ENCODE results near the gene PPM1J. TPM values are rescaled to one million over a fixed set of nuclear protein-coding genes. Genes with fewer than 3 reads are reported as not detected.
A peak's percentile ranks its signal among the peaks of the same experiment; 100 is the strongest.
"Not testable (repeated sequence)": the region's sequence is repeated elsewhere in the genome, so short reads cannot be mapped to it uniquely, and the experiment has no call there.

The PPM1J gene
- total RNA-seq, 4 donors from 2014 or later: 1.7 to 4.8 (median 3.0) TPM

DNA sequence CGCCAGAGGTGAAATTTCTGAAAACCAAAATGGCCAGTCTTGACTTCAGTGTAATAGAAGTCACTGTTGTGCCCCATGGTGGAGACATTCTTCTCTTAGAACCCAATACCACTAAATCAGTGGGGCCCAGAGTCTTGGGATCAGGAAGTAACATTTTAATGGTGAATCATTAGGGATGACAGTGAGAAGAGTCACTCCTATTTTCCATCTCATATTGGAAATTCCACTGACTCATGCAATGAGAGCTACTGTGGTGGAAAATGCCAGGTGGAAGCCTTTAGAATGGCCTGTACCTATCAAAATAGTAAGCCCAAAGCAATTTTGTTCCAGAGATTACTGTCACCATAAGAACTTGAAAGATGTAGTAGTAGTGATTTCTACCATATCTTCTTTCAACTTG is 20.6 kb upstream of the PPM1J start:
- no peaks in the 10 kb centered on the region for H3K27me3 ChIP-seq
- intact Hi-C loops (cut with DNase I): no loop called here
- TF ChIP-seq, protein P1, sequence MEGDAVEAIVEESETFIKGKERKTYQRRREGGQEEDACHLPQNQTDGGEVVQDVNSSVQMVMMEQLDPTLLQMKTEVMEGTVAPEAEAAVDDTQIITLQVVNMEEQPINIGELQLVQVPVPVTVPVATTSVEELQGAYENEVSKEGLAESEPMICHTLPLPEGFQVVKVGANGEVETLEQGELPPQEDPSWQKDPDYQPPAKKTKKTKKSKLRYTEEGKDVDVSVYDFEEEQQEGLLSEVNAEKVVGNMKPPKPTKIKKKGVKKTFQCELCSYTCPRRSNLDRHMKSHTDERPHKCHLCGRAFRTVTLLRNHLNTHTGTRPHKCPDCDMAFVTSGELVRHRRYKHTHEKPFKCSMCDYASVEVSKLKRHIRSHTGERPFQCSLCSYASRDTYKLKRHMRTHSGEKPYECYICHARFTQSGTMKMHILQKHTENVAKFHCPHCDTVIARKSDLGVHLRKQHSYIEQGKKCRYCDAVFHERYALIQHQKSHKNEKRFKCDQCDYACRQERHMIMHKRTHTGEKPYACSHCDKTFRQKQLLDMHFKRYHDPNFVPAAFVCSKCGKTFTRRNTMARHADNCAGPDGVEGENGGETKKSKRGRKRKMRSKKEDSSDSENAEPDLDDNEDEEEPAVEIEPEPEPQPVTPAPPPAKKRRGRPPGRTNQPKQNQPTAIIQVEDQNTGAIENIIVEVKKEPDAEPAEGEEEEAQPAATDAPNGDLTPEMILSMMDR (IDR thresholded peaks at IDR 0.05): no peak
- no peak for TF ChIP-seq POLR2A (IDR thresholded peaks at IDR 0.05)
- H3K4me1 ChIP-seq: no peaks in the 10 kb centered on the region
- H3K4me3 ChIP-seq (replicated peaks in 1 of 3): no peak overlapping the region
- H3K27ac ChIP-seq: no peak overlapping the region
- H3K36me3 ChIP-seq: no peaks in the 10 kb centered on the region
- no peak for DNase-seq
- WGBS, 2 donors: 98% methylated on average over 1 of the region's 1 CpG
- H3K9me3 ChIP-seq: no peaks in the 10 kb centered on the region

GRCh38 chr1:112731451-112731850 is 16.3 kb upstream of the PPM1J start:
- Histone ChIP-seq H3K27ac (no peak overlapping the region), H3K4me1 (peaks cover 11 to 18% of the 10 kb centered on the region in 2 donors), H3K9me3 (no peaks in the 10 kb centered on the region), H3K27me3 (no peaks in the 10 kb centered on the region), H3K4me3 (replicated peaks in 1 of 3) (no peak overlapping the region), H3K36me3 (no peaks in the 10 kb centered on the region)
- no peak for DNase-seq
- 96 to 100% methylated on average over 1 of the region's 1 CpG for WGBS, 2 donors
- TF ChIP-seq, protein P1 (IDR thresholded peaks at IDR 0.05): no peak
- no peak for TF ChIP-seq POLR2A (IDR thresholded peaks at IDR 0.05)
- intact Hi-C loops (cut with DNase I): no loop called here

DNA sequence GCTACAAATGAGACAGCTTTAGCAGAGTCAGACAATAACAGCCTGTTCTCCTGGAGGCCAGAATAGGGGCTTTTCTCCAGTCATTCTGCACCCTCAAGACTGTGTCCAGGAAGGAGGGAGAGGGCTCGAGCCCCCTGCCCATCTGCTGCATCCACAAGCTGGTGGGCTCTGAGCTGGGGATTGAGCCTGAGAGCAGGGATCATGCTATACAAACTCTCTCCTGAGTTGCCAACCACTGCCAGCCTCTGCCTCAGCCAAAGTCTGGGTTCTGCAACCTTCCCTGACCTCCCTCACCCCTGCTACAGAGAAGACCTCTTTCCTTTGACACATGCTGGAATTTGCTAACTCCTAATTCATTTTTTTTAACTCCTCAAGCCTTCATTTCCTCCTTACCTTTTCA is 14.8 kb upstream of the PPM1J start:
- no peak for DNase-seq
- no peaks in the 10 kb centered on the region for H3K36me3 ChIP-seq
- TF ChIP-seq, protein P1 (IDR thresholded peaks at IDR 0.05): no peak
- no peak for TF ChIP-seq POLR2A (IDR thresholded peaks at IDR 0.05)
- intact Hi-C loops (cut with DNase I): no loop called here
- H3K9me3 ChIP-seq: no peaks in the 10 kb centered on the region
- H3K27me3 ChIP-seq: no peaks in the 10 kb centered on the region
- no peak overlapping the region for H3K4me3 ChIP-seq (replicated peaks in 1 of 3)
- 67 to 93% methylated on average over 1 of the region's 1 CpG for WGBS, 2 donors
- peaks cover 11 to 18% of the 10 kb centered on the region in 2 donors for H3K4me1 ChIP-seq
- H3K27ac ChIP-seq: no peak overlapping the region

GRCh38 chr1:112729011-112729410 is 13.9 kb upstream of the PPM1J start:
- peaks cover 11 to 18% of the 10 kb centered on the region in 2 donors for H3K4me1 ChIP-seq
- H3K9me3 ChIP-seq; DNase-seq; intact Hi-C loops (cut with DNase I); H3K36me3 ChIP-seq; H3K27me3 ChIP-seq; H3K4me3 ChIP-seq (replicated peaks in 1 of 3); H3K27ac ChIP-seq: not testable (repeated sequence)
- 32 to 45% methylated on average over 3 of the region's 3 CpGs for WGBS, 2 donors

- H3K4me3 ChIP-seq (replicated peaks in 1 of 3); H3K27me3 ChIP-seq; H3K9me3 ChIP-seq; intact Hi-C loops (cut with DNase I); H3K36me3 ChIP-seq: not testable (repeated sequence)
- 51 to 53% methylated on average over 25 to 29 of the region's 33 CpGs for WGBS, 2 donors
- peaks cover 11 to 18% of the 10 kb centered on the region in 2 donors for H3K4me1 ChIP-seq
- peak in 1 of 2 donors; percentile 9 for TF ChIP-seq POLR2A (IDR thresholded peaks at IDR 0.05)
- DNase-seq: peak; percentile 89 to 90
- peak overlapping the region in 2 of 3 donors; percentile 33 to 41 for H3K27ac ChIP-seq
Measured at GRCh38 chr1:112728306-112728971, 13.3 kb upstream of the PPM1J start.

DNA sequence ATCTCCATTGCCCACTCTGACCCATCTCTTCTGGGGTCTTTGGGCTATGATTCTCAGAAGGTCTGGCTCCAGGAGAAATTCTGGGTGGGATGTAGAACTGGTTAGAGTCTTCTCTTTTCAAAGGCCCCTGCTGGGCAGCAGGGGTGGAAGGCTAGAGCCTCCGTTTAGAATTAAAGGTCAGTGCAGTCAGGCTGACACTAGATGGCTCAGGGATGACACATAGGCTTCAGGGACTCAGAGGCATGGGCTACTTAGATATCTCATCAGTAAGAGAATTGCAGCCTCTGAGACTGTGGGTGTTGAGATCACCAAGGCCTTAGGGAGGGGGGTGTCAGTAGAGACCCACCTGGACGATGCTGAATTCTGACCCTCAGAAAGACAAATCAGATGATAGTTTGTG is 12.6 kb upstream of the PPM1J start:
- Histone ChIP-seq H3K4me3 (replicated peaks in 1 of 3) (no peak overlapping the region), H3K36me3 (no peaks in the 10 kb centered on the region), H3K27ac (no peak overlapping the region), H3K27me3 (no peaks in the 10 kb centered on the region), H3K4me1 (peaks cover 14 to 22% of the 10 kb centered on the region in 2 donors), H3K9me3 (no peaks in the 10 kb centered on the region)
- TF ChIP-seq POLR2A (IDR thresholded peaks at IDR 0.05): no peak
- TF ChIP-seq, protein P1 (IDR thresholded peaks at IDR 0.05): no peak
- WGBS, 2 donors: 92 to 94% methylated on average over 2 of the region's 2 CpGs
- intact Hi-C loops (cut with DNase I): no loop called here
- no peak for DNase-seq

DNA sequence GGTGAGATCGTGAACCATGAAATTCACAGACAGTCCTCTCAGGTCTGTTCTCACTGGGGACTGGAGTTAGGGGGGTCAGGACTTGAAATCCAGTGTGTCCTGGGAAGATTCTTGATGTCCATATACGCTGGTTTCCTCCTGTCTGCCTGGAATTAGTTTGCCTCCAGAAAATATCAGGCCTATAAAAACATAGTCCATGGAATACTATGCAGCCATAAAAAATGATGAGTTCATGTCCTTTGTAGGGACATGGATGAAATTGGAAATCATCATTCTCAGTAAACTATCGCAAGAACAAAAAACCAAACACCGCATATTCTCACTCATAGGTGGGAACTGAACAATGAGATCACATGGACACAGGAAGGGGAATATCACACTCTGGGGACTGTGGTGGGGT is 9.1 kb upstream of the PPM1J start:
- 93 to 100% methylated on average over 4 of the region's 4 CpGs for WGBS, 2 donors
- H3K4me3 ChIP-seq (replicated peaks in 1 of 3); H3K27me3 ChIP-seq; DNase-seq; H3K27ac ChIP-seq; intact Hi-C loops (cut with DNase I); H3K9me3 ChIP-seq; H3K36me3 ChIP-seq: not testable (repeated sequence)
- peaks cover 12 to 21% of the 10 kb centered on the region in 2 donors for H3K4me1 ChIP-seq

Data from thyroid gland (tissue), 4 donors.